Mucosa of rectum (tissue), 2 donors: ENCODE data around the gene HYOU1.

ENCODE experiments used
- H3K27ac ChIP-seq, 2 donors: one replicate each; pipeline ENCODE4 v1.7.0; 2013; ENCODE audit warnings: inconsistent platforms in 2 of 2, low read depth in 2 of 2, low read length in 2 of 2
- H3K27me3 ChIP-seq, 2 donors: one replicate each; pipeline ENCODE4 v1.7.0; 2013; ENCODE audit warnings: low read length in 2 of 2; ENCODE audit not compliant: control insufficient read depth in 2 of 2, insufficient read depth in 2 of 2
- H3K36me3 ChIP-seq, 2 donors: one replicate each; pipeline ENCODE4 v1.7.0; 2013; ENCODE audit warnings: low read length in 2 of 2; ENCODE audit not compliant: control insufficient read depth in 2 of 2, insufficient read depth in 2 of 2
- H3K4me1 ChIP-seq, 2 donors: one replicate each; pipeline ENCODE4 v1.7.0; 2013; ENCODE audit warnings: low read length in 2 of 2, mild to moderate bottlenecking in 1 of 2; ENCODE audit not compliant: control insufficient read depth in 2 of 2, insufficient read depth in 2 of 2
- H3K4me3 ChIP-seq, 2 donors: one replicate each; pipeline ENCODE4 v1.7.0; 2013; ENCODE audit warnings: low read length in 2 of 2
- H3K9ac ChIP-seq, 2 donors: one replicate each; pipeline ENCODE4 v1.7.0; 2013; ENCODE audit warnings: low read length in 2 of 2, low read depth in 1 of 2, mild to moderate bottlenecking in 1 of 2
- H3K9me3 ChIP-seq, 2 donors: one replicate each; pipeline ENCODE4 v1.7.0; 2013; ENCODE audit warnings: low read length in 2 of 2; ENCODE audit not compliant: control insufficient read depth in 2 of 2
- donor health status: healthy.
- donor health status: Normal muscosa, but diverticular disease.

HYOU1 gene

DNA sequence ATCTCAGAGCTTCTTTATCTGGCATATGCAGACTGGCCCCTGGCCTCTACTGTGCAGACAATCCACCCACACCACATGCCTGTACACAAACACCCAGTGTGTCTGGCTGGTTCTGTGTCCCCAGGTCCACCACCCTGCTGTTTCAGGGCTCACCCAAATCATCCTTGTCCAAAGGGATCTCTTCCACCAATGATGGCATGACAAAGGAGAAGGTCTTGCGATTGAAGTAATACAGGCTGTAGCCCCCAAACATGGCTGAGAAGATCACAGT is 28.0 kb downstream of the HYOU1 start:
- Histone ChIP-seq H3K36me3 (peaks cover 23 to 28% of the 10 kb centered on the region in 2 donors), H3K27me3 (no peaks in the 10 kb centered on the region), H3K27ac (peak overlapping the region; percentile 90 to 93), H3K9ac (peak overlapping the region; percentile 43 to 96), H3K4me1 (peaks cover 39 to 45% of the 10 kb centered on the region in 2 donors), H3K4me3 (peak overlapping the region; percentile 80 to 91), H3K9me3 (no peaks in the 10 kb centered on the region)

DNA sequence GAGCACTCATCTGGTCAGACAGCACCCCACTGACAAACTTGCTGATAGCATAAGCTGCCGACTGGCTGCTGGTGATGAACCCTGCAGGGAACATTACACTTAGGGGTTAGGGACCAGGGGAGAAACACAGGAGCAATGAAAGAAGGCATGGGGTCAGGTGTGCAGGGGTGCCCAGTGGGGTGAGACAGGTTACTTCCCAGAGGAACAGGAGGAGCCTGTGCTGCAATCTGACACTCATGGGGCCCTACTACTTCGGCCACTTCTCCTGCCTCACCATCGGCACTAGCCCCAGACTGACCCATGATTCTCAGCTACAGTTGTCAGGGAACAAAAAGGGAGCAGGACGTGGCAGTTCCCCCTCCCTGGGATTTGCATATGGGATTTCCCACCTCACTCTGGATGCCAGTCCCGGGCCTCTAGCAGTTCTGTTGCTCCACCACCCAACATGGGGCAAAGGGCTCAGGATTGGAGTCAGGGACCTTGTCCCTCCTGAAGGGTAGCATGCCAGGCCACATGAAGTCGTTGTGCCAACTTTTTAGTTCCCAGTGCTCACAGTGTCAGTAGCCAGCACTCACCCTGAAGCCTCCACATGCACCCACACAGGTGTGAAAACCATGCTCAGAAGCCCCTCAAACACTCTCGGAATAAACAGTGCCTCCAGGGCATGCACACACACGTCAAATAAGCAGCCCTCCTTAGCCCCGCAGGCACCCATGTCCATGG is 28.5 kb downstream of the HYOU1 start:
- Histone ChIP-seq H3K9ac (peak overlapping the region; percentile 43 to 96), H3K9me3 (no peaks in the 10 kb centered on the region), H3K27me3 (no peaks in the 10 kb centered on the region), H3K36me3 (peaks cover 27 to 31% of the 10 kb centered on the region in 2 donors), H3K4me1 (peaks cover 39 to 45% of the 10 kb centered on the region in 2 donors), H3K4me3 (peak overlapping the region; percentile 80 to 91), H3K27ac (peak overlapping the region; percentile 90 to 93)

DNA sequence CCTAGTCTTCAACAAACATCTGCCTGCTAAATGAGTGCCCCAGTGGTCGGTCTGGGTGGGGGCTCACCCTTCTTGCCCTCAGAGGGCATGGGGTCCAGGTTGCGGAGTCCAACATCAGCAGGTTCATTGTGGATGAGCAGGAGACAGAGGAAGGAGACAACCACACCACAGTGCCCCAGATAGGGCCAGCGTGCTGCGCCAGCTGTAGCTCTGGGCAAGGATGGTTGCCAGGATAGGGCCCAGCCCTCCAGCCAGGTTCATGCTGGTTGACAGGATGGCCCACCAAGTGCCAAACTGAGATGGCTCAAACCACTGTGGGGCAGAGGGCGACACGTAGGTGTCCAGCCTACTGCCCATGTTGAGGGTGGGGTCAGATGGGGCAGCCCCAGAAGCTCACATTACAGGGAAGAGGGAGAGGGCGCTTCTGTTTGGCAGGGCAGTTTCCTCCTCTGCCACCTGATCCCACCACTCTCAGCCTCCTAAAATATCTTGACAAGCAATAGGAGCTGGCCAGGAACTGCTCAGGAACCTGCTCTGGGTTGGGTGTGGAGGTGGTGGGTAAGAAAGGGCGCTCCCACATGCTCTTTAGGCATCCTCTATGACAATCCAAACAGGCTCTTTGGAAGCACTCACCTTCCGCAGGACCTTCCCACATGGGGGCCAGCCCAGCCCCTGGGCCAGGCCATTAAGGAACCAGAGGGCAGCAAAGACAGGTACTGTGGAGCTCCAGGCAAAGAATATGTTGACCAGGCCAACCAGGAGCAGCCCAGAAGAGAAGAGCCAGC is 29.3 kb downstream of the HYOU1 start:
- H3K9ac ChIP-seq = no peak overlapping the region
- no peaks in the 10 kb centered on the region for H3K27me3 ChIP-seq
- H3K4me3 ChIP-seq = peak overlapping the region; percentile 51 to 91
- H3K27ac ChIP-seq = no peak overlapping the region
- H3K9me3 ChIP-seq = no peaks in the 10 kb centered on the region
- H3K4me1 ChIP-seq = peaks cover 39 to 45% of the 10 kb centered on the region in 2 donors
- peaks cover 31 to 38% of the 10 kb centered on the region in 2 donors for H3K36me3 ChIP-seq

DNA sequence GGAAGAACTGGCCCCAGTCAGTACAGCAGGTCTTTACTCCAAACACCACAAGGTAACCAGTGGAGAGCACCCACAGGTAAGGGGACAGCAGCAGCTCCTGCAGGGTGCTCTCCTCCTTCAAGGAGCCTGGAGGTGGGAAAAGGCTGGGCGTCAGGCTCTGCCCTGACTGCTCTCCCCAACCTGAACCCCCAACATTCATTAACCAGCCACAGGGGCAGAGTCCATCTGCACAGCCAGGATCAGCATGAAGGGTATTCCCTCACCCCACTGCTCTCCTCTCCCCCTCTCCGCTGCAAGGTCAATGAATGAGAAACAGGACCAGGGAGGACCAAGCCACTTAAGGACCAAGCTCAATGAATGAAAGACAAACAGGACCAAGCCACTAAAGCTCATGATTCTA is 30.0 kb downstream of the HYOU1 start:
- Histone ChIP-seq H3K36me3 (peaks cover 31 to 43% of the 10 kb centered on the region in 2 donors), H3K4me3 (peak overlapping the region in 1 of 2 donors; percentile 38), H3K27me3 (no peaks in the 10 kb centered on the region), H3K9me3 (no peaks in the 10 kb centered on the region), H3K9ac (no peak overlapping the region), H3K27ac (no peak overlapping the region), H3K4me1 (peaks cover 39 to 50% of the 10 kb centered on the region in 2 donors)

DNA sequence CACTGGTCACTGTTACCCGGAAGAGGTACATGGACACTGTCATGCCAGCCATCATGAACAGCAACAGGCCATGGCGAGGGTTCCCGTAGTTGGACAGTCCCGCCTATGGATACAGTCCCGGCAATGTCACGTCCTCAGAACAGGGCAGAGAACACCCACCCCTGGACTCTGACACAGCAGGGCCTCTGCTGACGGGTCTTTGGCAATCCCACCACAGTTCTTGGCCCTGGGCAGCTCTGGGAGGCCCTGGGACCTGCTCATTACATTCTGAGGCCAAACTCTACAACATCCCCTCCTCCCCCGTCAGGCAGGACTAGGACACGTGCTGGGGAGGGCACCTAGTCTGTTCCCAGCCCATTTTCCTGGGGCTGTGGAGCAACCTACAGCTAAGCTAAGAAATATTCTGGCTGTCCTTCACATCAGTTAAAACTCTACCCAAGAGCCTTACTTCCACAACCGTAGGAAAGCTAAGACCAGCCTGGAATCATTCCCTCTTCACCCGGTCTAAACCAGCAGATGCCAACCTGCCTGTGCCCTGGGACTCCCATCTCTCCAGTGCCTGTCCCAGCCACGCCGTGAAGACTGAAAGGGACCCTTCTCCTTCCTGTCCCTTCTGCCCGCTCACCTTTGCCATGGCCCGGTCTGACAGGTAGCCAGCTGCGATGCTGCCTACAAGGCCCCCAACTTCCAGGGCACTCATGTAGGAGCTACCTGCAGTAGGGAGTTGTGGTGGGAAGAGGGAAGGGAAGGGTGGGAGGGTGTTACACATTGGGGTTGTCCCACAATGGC is 30.8 kb downstream of the HYOU1 start:
- H3K27me3 ChIP-seq = no peaks in the 10 kb centered on the region
- H3K4me1 ChIP-seq = peaks cover 44 to 58% of the 10 kb centered on the region in 2 donors
- H3K36me3 ChIP-seq = peaks cover 31 to 50% of the 10 kb centered on the region in 2 donors
- H3K9ac ChIP-seq = no peak overlapping the region
- H3K9me3 ChIP-seq = no peaks in the 10 kb centered on the region
- no peak overlapping the region for H3K4me3 ChIP-seq
- no peak overlapping the region for H3K27ac ChIP-seq

DNA sequence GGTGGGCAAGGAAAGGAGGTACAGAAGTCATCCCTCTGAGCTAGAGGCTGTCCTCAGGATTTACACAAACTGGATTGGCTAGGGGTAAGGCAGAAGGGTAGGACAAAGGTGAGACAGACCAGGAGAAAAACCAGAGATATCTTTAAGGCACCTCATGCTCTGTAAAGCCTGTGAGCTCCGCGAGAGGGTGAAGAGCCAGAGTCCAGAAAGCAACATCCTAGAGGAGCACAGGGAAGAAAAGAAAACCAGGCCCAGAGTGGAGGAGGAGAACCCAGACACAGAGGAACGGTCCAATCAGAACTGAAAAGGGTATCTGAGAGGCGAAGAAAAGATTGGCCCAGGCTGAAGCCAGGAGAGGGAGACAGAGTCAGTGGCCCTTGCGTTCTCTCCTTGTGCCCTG is 31.5 kb downstream of the HYOU1 start:
- Histone ChIP-seq H3K4me1 (peaks cover 45 to 58% of the 10 kb centered on the region in 2 donors), H3K36me3 (peaks cover 31 to 50% of the 10 kb centered on the region in 2 donors), H3K27me3 (no peaks in the 10 kb centered on the region), H3K9me3 (no peaks in the 10 kb centered on the region), H3K4me3 (no peak overlapping the region), H3K9ac (no peak overlapping the region), H3K27ac (no peak overlapping the region)

DNA sequence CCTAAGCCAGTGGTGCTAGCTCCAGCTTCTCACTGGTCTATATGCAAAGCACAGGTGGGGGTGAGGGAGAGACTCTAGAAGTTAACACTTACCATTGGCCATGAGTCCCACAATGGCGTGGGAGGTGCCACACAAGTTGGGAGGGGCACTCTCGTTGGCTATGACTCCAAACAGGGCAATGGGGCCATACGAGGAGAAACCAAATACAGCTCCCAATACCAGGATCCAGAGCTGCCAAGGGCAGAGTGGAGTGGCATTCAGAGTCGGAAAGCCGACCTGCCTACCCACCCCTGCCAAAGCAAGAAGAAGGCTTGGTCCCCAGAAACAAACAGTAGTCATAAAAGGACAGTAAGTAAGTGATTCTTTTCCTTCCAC is 31.9 kb downstream of the HYOU1 start:
- H3K27ac ChIP-seq = no peak overlapping the region
- H3K27me3 ChIP-seq = no peaks in the 10 kb centered on the region
- H3K4me3 ChIP-seq = no peak overlapping the region
- no peak overlapping the region for H3K9ac ChIP-seq
- peaks cover 49 to 61% of the 10 kb centered on the region in 2 donors for H3K4me1 ChIP-seq
- H3K9me3 ChIP-seq = no peaks in the 10 kb centered on the region
- peaks cover 31 to 50% of the 10 kb centered on the region in 2 donors for H3K36me3 ChIP-seq

DNA sequence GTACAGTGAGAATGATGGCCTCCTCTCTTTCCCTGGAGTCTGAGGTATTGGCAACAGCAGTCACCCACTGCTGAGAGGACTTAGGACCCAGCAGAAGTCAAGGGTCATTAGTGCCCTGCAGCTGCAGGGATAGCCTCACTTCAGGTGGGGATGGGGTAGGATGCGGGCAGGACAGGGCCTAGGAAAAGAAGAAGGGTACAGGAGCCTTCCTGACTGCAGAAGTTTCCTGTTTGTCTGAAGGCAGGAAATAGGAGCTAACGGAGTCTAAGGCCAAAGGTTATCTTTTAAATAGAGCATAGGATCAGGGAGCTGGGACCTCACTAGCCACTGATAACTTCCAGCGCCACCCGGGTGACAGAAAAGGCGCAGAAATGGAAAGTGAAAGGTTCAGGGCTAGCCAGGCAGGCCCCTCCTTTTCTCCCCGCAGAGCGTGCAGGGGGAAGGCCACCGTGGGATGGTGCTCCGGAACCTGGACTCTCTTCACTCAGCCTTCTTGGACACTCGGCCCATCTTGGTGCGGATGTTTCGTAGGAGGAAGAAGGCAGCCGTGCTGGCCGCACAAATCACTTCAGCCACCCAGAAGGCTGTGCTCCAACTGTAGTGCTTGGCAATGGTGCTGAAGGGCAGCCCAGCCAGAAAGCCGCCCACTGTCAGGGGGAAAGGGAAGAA is 32.4 kb downstream of the HYOU1 start:
- peaks cover 49 to 60% of the 10 kb centered on the region in 2 donors for H3K4me1 ChIP-seq
- no peaks in the 10 kb centered on the region for H3K9me3 ChIP-seq
- no peak overlapping the region for H3K9ac ChIP-seq
- no peaks in the 10 kb centered on the region for H3K27me3 ChIP-seq
- H3K27ac ChIP-seq = no peak overlapping the region
- H3K4me3 ChIP-seq = no peak overlapping the region
- peaks cover 31 to 50% of the 10 kb centered on the region in 2 donors for H3K36me3 ChIP-seq

DNA sequence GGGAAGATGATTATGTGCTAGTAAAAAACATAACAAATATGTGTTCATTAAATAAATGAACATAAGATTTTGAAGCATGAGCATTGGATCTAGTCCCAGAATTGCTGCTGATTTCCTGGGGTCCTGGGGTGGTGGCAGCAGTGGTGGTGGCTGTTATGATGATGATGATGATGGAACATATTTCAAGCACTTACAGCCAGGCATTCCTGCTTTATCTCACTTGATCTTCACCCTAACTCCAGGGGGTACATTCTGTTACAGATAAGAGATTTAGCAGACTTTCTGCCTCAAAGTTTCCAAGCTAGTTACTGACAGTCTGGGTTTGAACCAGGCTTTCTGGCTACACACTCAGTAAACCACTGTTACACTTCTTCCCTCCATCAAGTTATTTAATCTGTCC is 33.3 kb downstream of the HYOU1 start:
- Histone ChIP-seq H3K27me3 (no peaks in the 10 kb centered on the region), H3K4me1 (peaks cover 41 to 55% of the 10 kb centered on the region in 2 donors), H3K27ac (no peak overlapping the region), H3K9me3 (no peaks in the 10 kb centered on the region), H3K36me3 (peaks cover 31 to 50% of the 10 kb centered on the region in 2 donors), H3K9ac (no peak overlapping the region), H3K4me3 (no peak overlapping the region)
